Activated naive CD4-positive, alpha-beta T cell treated with anti-CD3 and anti-CD28 coated beads, Interleukin-2, amount 50 U/mL, for 16 hours (primary cell): Measurements from ENCODE around the gene EFNA5.

Experiments
- DNase-seq: peaks from one replicate; pipeline ENCODE4 v3.0.0-alpha.2; 2020

The EFNA5 gene

GRCh38 chr5:107672211-107673038, 1.7 kb upstream of the EFNA5 start:
- DNase-seq: peak; percentile 32

- DNase-seq: no peak
Measured at GRCh38 chr5:107671742-107672210, 1.0 kb upstream of the EFNA5 start.

GRCh38 chr5:107670087-107670931, 428 bp downstream of the EFNA5 start:
- no peak for DNase-seq

- DNase-seq: no peak
Measured at GRCh38 chr5:107669096-107670031, 1.4 kb downstream of the EFNA5 start.

- DNase-seq: no peak
Measured at GRCh38 chr5:107668154-107669095, 2.3 kb downstream of the EFNA5 start.

GRCh38 chr5:107666051-107666655, 4.6 kb downstream of the EFNA5 start:
- no peak for DNase-seq

GRCh38 chr5:107665036-107665570, 5.6 kb downstream of the EFNA5 start:
- no peak for DNase-seq

GRCh38 chr5:107663697-107664096, 7.0 kb downstream of the EFNA5 start:
- DNase-seq: no peak

- no peak for DNase-seq
Measured at GRCh38 chr5:107661650-107662044, 9.1 kb downstream of the EFNA5 start.

- no peak for DNase-seq
Measured at GRCh38 chr5:107661038-107661649, 9.6 kb downstream of the EFNA5 start.

- no peak for DNase-seq
Measured at GRCh38 chr5:107658528-107658927, 12.2 kb downstream of the EFNA5 start.

GRCh38 chr5:107655831-107656230, 14.9 kb downstream of the EFNA5 start:
- no peak for DNase-seq

- DNase-seq: no peak
Measured at GRCh38 chr5:107654827-107655226, 15.9 kb downstream of the EFNA5 start.

GRCh38 chr5:107653685-107654084, 17.1 kb downstream of the EFNA5 start:
- DNase-seq: no peak

- DNase-seq: no peak
Measured at GRCh38 chr5:107652839-107653607, 17.7 kb downstream of the EFNA5 start.

GRCh38 chr5:107652408-107652807, 18.3 kb downstream of the EFNA5 start:
- DNase-seq: no peak

- DNase-seq: no peak
Measured at GRCh38 chr5:107651325-107651724, 19.4 kb downstream of the EFNA5 start.

GRCh38 chr5:107646418-107646817, 24.3 kb downstream of the EFNA5 start:
- no peak for DNase-seq

GRCh38 chr5:107640568-107640967, 30.2 kb downstream of the EFNA5 start:
- no peak for DNase-seq

GRCh38 chr5:107639990-107640389, 30.7 kb downstream of the EFNA5 start:
- DNase-seq: no peak
